K562 (cell line): ENCODE results near the gene CCT8L2. TPM values are rescaled to one million over a fixed set of nuclear protein-coding genes. Genes with fewer than 3 reads are reported as not detected.

Source experiments
- ATAC-seq: fragments of 200-7000 bp; cut with Tn5 transposase; 3 replicates; pipeline ENCODE4 v1.9.1; 2020; ENCODE audit warnings: moderate library complexity
- BruUV-seq: library from RNA; stranded (reverse); fragments of 400-500 nt; replicated peaks from 2 replicates; lab custom pipeline; 2021; lab: Mats Ljungman, UMichigan
- CTCF ChIA-PET: fragments of 300-600 bp; formaldehyde crosslinking; extraction: SDS; loops from one replicate; lab custom pipeline; 2021; ENCODE audit warnings: low intra/inter-chr PET ratio; lab: Yijun Ruan, JAX
- POLR2A ChIA-PET: fragments of 300-600, 350-650 bp; sonication (Branson Sonifier 250); formaldehyde crosslinking; extraction: SDS; loops from one replicate; lab custom pipeline; 2021; ENCODE audit warnings: antibody characterized with exemption, inconsistent platforms; lab: Yijun Ruan, JAX
- DNase-seq, 4 experiments: peaks; one replicate each; pipeline versions ENCODE4 v3.0.0 to v3.0.0-alpha.2; 2011 to 2018; ENCODE audit warnings: low spot score in 3 of 4, mixed read lengths in 3 of 4; ENCODE audit errors: extremely low read depth in 1 of 4
- FAIRE-seq: peaks from 2 replicates; lab custom pipeline; 2011; peaks lifted over from hg19 to GRCh38; lab: Jason Lieb, UNC
- H2AFZ ChIP-seq: 2 replicates; pipeline ENCODE4 v1.6.0; 2011; ENCODE audit warnings: low read depth, low read length, control low read depth, inconsistent platforms
- H3K27ac ChIP-seq: fragments of 200-600 bp; 3 replicates; pipeline ENCODE4 v1.8.0; 2011; ENCODE audit warnings: low read depth, mild to moderate bottlenecking, control low read depth, inconsistent platforms, low read length, moderate library complexity, mixed read lengths; ENCODE audit errors: extremely low read depth
- H3K27me3 ChIP-seq, 2 experiments: fragments of 300-600 bp in 1 of 2; 2 replicates in 1 of 2; 3 replicates in 1 of 2; pipeline versions ENCODE4 v1.6.0 to v1.8.0; 2011; ENCODE audit warnings: inconsistent platforms in 2 of 2, low read length in 2 of 2, mild to moderate bottlenecking in 1 of 2, mixed read lengths in 1 of 2, moderate library complexity in 1 of 2; ENCODE audit not compliant: control insufficient read depth in 2 of 2, insufficient read depth in 2 of 2
- H3K36me3 ChIP-seq: fragments of 300-600 bp; 3 replicates; pipeline ENCODE4 v1.8.0; 2011; ENCODE audit warnings: mild to moderate bottlenecking, low read length, inconsistent platforms; ENCODE audit not compliant: control insufficient read depth, insufficient read depth
- H3K4me1 ChIP-seq, 2 experiments: fragments of 200-600 bp in 1 of 2; replicated peaks in 1 of 2; 2 replicates in 1 of 2; 3 replicates in 1 of 2; pipeline versions ENCODE4 v1.5.1 to v1.8.0; 2011; ENCODE audit warnings: inconsistent platforms in 2 of 2, low read length in 2 of 2, mild to moderate bottlenecking in 1 of 2, mixed read lengths in 1 of 2, moderate library complexity in 1 of 2; ENCODE audit not compliant: control insufficient read depth in 2 of 2, insufficient read depth in 2 of 2
- H3K4me2 ChIP-seq: 2 replicates; pipeline ENCODE4 v1.6.1; 2011; ENCODE audit warnings: low read length, control low read depth, inconsistent platforms, mixed read lengths; ENCODE audit not compliant: insufficient read depth
- H3K4me3 ChIP-seq: fragments of 200-600 bp; sonication (generic), shearing (Covaris generic); 2 replicates; pipeline ENCODE4 v1.5.1; 2016; ENCODE audit warnings: control low read depth, inconsistent platforms
- H3K79me2 ChIP-seq: fragments of 200-600 bp; 3 replicates; pipeline ENCODE4 v1.8.0; 2011; ENCODE audit warnings: low read length, inconsistent platforms; ENCODE audit not compliant: control insufficient read depth, insufficient read depth
- H3K9ac ChIP-seq, 2 experiments: 2 replicates each; pipeline versions ENCODE4 v1.6.0 to v1.6.1; 2011; ENCODE audit warnings: low read depth in 2 of 2, low read length in 2 of 2, control low read depth in 1 of 2, inconsistent platforms in 1 of 2, mild to moderate bottlenecking in 1 of 2, mixed read lengths in 1 of 2; ENCODE audit not compliant: insufficient read depth in 1 of 2
- H3K9me1 ChIP-seq: one replicate; pipeline ENCODE4 v1.6.0; 2011; ENCODE audit warnings: inconsistent platforms, mild to moderate bottlenecking, low read length, moderate library complexity; ENCODE audit not compliant: control insufficient read depth, insufficient read depth
- H3K9me3 ChIP-seq: replicated peaks from 2 replicates; pipeline ENCODE4 v1.5.1; 2011; ENCODE audit warnings: low read depth, low read length, inconsistent platforms; ENCODE audit not compliant: control insufficient read depth, insufficient read depth
- H4K20me1 ChIP-seq: replicated peaks from 2 replicates; pipeline ENCODE4 v1.6.1; 2011; ENCODE audit warnings: low read length, inconsistent platforms, mixed read lengths; ENCODE audit not compliant: control insufficient read depth, insufficient read depth
- CREM ChIP-seq: IDR thresholded peaks from 2 replicates; pipeline ENCODE4 v1.6.1; 2014; ENCODE audit warnings: antibody characterized with exemption, low read depth
- DACH1 ChIP-seq: fragments of 450-650 bp; IDR thresholded peaks from 2 replicates; pipeline ENCODE4 v1.6.1; 2018; ENCODE audit not compliant: partially characterized antibody
- ILK ChIP-seq: fragments of 450-650 bp; IDR thresholded peaks from 2 replicates; pipeline ENCODE4 v1.6.1; 2016; ENCODE audit warnings: missing genetic modification characterization, low read depth, mild to moderate bottlenecking, missing compliant biosample characterization, moderate library complexity, borderline replicate concordance
- NFATC3 ChIP-seq: fragments of 450-650 bp; IDR thresholded peaks from 2 replicates; pipeline ENCODE4 v1.6.1; 2017; ENCODE audit warnings: mild to moderate bottlenecking
- PCBP1 ChIP-seq: fragments of 200-400 bp; formaldehyde crosslinking; IDR thresholded peaks from 2 replicates; pipeline ENCODE4 v1.6.1; 2018; ENCODE audit warnings: mild to moderate bottlenecking, low read depth, low read length; ENCODE audit not compliant: poor library complexity, severe bottlenecking
- POLR2G ChIP-seq: fragments of 200-400 bp; formaldehyde crosslinking; IDR thresholded peaks from 2 replicates; pipeline ENCODE4 v1.6.1; 2017; ENCODE audit warnings: low read depth, mild to moderate bottlenecking, antibody characterized with exemption, low read length, moderate library complexity
- RBFOX2 ChIP-seq: fragments of 200-400 bp; formaldehyde crosslinking; IDR thresholded peaks from 2 replicates; pipeline ENCODE4 v1.6.1; 2017; ENCODE audit warnings: low read depth, mild to moderate bottlenecking, low read length, moderate library complexity
- RBM14 ChIP-seq: fragments of 200-400 bp; formaldehyde crosslinking; IDR thresholded peaks from 2 replicates; pipeline ENCODE4 v1.6.1; 2018; ENCODE audit warnings: low read depth, mild to moderate bottlenecking, low read length, moderate library complexity, borderline replicate concordance; ENCODE audit not compliant: insufficient read depth
- SRSF7 ChIP-seq: fragments of 200-400 bp; formaldehyde crosslinking; optimal IDR thresholded peaks from 2 replicates; pipeline ENCODE3; 2017; ENCODE audit warnings: mild to moderate bottlenecking, low read depth, low read length
- U2AF1 ChIP-seq: fragments of 200-400 bp; formaldehyde crosslinking; optimal IDR thresholded peaks from 2 replicates; pipeline ENCODE3; 2017; ENCODE audit warnings: mild to moderate bottlenecking, low read depth, low read length, moderate library complexity
- ZBTB7A ChIP-seq: IDR thresholded peaks from 2 replicates; pipeline ENCODE4 v1.6.1; 2011; ENCODE audit warnings: low read depth, mild to moderate bottlenecking, low read length, moderate library complexity, borderline replicate concordance; ENCODE audit not compliant: control insufficient read depth
- WGBS: fragments of 100-300 bp; shearing (Covaris generic); methylation state at CpG from one replicate; pipeline ENCODE4 v1.1.6; 2016; ENCODE audit warnings: low coverage, mixed read lengths; ENCODE audit not compliant: insufficient coverage; ENCODE audit errors: missing lambda C conversion rate; 5-methylcytosine and 5-hydroxymethylcytosine counted together
- in situ Hi-C: fragments of 300-500 bp; cut with MboI; formaldehyde crosslinking; loops from 4 replicates; pipeline ENCODE4 v1.15.0; 2018; ENCODE audit warnings: inconsistent platforms, mixed read lengths
- intact Hi-C: fragments of 100-400 bp; cut with micrococcal nuclease; formaldehyde crosslinking; loops from 2 replicates; pipeline ENCODE4 v1.14.2; 2022
- polyA plus RNA-seq, 8 experiments: library from polyadenylated mRNA; depleted of rRNA in 4 of 8; stranded (reverse) in 5 of 8; unstranded in 3 of 8; fragments of >200 nt; fragmentation: Nextera tagmentation in 2 of 8; fragmentation: Illumina TruSeq in 1 of 8; extraction: Ambion mirVana in 2 of 8; extraction: Trizol in 1 of 8; gene quantifications; 2 replicates each; pipeline versions ENCODE4 v1.2.1 to v1.2.3, GENCODE V29; 2011 to 2014; ENCODE audit warnings: inconsistent platforms in 1 of 8, missing spikeins in 1 of 8
- total RNA-seq, 7 experiments: library from RNA; depleted of rRNA in 6 of 7; stranded (reverse); fragments of >200 nt in 6 of 7; fragmentation: Illumina TruSeq in 2 of 7; extraction: Trizol in 2 of 7; gene quantifications; 2 replicates each; pipeline versions ENCODE4 v1.2.1 to v1.2.3, GENCODE V29; 2011 to 2021; ENCODE audit warnings: low replicate concordance in 1 of 7
- TF ChIP-seq, protein P1 (sequence below), 2 experiments: fragments of 200-800 bp in 1 of 2; sonication (Bioruptor generic) in 1 of 2; sonication (generic) in 1 of 2; formaldehyde crosslinking in 1 of 2; IDR thresholded peaks in 1 of 2; conservative IDR thresholded peaks in 1 of 2; 2 replicates each; pipeline versions ENCODE4 v1.5.0 to v1.6.1; 2016 to 2020; ENCODE audit warnings: missing compliant biosample characterization in 1 of 2, missing genetic modification characterization in 1 of 2, missing genetic modification reagents in 1 of 2
- TF ChIP-seq, protein P2 (sequence below): sonication (generic); formaldehyde crosslinking; IDR thresholded peaks from 2 replicates; pipeline ENCODE4 v1.8.1; 2023; ENCODE audit warnings: mild to moderate bottlenecking, missing genetic modification reagents
- TF ChIP-seq, protein P3 (sequence below): fragments of 450-650 bp; IDR thresholded peaks from 2 replicates; pipeline ENCODE4 v1.6.1; 2016

Gene CCT8L2
- total and polyA plus RNA-seq, 9 of the 15 experiments (the other 6 are each of a cell fraction or from before 2014, with no cell fraction given), result 0.13 TPM; not detected in 8

GRCh38 chr22:16609548-16610261 lies 17.1 kb upstream of the CCT8L2 start:
- BruUV-seq, result no TSS peak

More at GRCh38 chr22:16609548-16610261, 17.1 kb upstream of the CCT8L2 start:
- no peaks in the 10 kb centered on the region for H3K9me3 ChIP-seq
- TF ChIP-seq SRSF7 (peak; percentile 73), ILK (no peak), NFATC3 (no peak), CREM (no peak), DACH1 (no peak), U2AF1 (no peak), POLR2G (peak; percentile 73), ZBTB7A (peak; percentile 24; the same call in 1 of the 2 replicates), RBFOX2 (peak; percentile 75), RBM14 (peak; percentile 96; the same call in 1 of the 2 replicates), PCBP1 (peak; percentile 29)
- TF ChIP-seq, protein P1, sequence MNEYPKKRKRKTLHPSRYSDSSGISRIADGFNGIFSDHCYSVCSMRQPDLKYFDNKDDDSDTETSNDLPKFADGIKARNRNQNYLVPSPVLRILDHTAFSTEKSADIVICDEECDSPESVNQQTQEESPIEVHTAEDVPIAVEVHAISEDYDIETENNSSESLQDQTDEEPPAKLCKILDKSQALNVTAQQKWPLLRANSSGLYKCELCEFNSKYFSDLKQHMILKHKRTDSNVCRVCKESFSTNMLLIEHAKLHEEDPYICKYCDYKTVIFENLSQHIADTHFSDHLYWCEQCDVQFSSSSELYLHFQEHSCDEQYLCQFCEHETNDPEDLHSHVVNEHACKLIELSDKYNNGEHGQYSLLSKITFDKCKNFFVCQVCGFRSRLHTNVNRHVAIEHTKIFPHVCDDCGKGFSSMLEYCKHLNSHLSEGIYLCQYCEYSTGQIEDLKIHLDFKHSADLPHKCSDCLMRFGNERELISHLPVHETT (CRISPR knock-in tag; conservative IDR thresholded peaks at IDR 0.05 in 1 of 2, IDR thresholded peaks at IDR 0.05 in 1 of 2), result peak in 1 of 2 experiments; percentile 85; a peak in 1 of 4 replicates
- TF ChIP-seq, protein P2, sequence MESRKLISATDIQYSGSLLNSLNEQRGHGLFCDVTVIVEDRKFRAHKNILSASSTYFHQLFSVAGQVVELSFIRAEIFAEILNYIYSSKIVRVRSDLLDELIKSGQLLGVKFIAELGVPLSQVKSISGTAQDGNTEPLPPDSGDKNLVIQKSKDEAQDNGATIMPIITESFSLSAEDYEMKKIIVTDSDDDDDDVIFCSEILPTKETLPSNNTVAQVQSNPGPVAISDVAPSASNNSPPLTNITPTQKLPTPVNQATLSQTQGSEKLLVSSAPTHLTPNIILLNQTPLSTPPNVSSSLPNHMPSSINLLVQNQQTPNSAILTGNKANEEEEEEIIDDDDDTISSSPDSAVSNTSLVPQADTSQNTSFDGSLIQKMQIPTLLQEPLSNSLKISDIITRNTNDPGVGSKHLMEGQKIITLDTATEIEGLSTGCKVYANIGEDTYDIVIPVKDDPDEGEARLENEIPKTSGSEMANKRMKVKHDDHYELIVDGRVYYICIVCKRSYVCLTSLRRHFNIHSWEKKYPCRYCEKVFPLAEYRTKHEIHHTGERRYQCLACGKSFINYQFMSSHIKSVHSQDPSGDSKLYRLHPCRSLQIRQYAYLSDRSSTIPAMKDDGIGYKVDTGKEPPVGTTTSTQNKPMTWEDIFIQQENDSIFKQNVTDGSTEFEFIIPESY, result peak; percentile 59
- TF ChIP-seq, protein P3, sequence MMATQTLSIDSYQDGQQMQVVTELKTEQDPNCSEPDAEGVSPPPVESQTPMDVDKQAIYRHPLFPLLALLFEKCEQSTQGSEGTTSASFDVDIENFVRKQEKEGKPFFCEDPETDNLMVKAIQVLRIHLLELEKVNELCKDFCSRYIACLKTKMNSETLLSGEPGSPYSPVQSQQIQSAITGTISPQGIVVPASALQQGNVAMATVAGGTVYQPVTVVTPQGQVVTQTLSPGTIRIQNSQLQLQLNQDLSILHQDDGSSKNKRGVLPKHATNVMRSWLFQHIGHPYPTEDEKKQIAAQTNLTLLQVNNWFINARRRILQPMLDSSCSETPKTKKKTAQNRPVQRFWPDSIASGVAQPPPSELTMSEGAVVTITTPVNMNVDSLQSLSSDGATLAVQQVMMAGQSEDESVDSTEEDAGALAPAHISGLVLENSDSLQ, result no peak
- TF ChIP-seq, all 486 proteins: peak for 8
- peaks cover 11% of the 10 kb centered on the region; the same call in 1 of the 2 replicates for H4K20me1 ChIP-seq
- H3K9me1 ChIP-seq, result no peaks in the 10 kb centered on the region
- FAIRE-seq, result no peak
- ChIA-PET POLR2A (no interaction called here), CTCF (no interaction called here)
- no peak overlapping the region for H3K4me2 ChIP-seq
- peaks cover 6 to 18% of the 10 kb centered on the region in 2 experiments; a peak in 4 of 5 replicates for H3K4me1 ChIP-seq
- in situ Hi-C loops, result no loop called here
- H3K27ac ChIP-seq, result no peak overlapping the region
- WGBS, result 74% methylated on average over 76 of the region's 77 CpGs
- H3K27me3 ChIP-seq, result no peaks in the 10 kb centered on the region
- no peak overlapping the region for H3K9ac ChIP-seq
- no peak overlapping the region for H3K4me3 ChIP-seq
- peaks cover 78% of the 10 kb centered on the region for H3K79me2 ChIP-seq
- intact Hi-C loops, result no loop called here
- peaks cover 51% of the 10 kb centered on the region for H3K36me3 ChIP-seq
- ATAC-seq, result no peak
- H2AFZ ChIP-seq, result no peak overlapping the region
- peak in 3 of 4 experiments; percentile 35 to 67 (median 65) for DNase-seq
